Adrenal gland (tissue), 12 donors: ENCODE measurements around the gene FUT8. TPM values are rescaled to one million over a fixed set of nuclear protein-coding genes. Genes with fewer than 3 reads are reported as not detected.

Experiments
- DNase-seq, 7 donors: peaks; one replicate each; pipeline ENCODE4 v3.0.0-alpha.2; 2019 to 2020
- H3K27ac ChIP-seq, 5 donors: fragments of 200-600 bp; sonication (generic) in 4 of 5; 1 replicate in 3 of 5; 2 replicates in 2 of 5; pipeline versions ENCODE4 v1.5.1 to v1.8.0; 2016 to 2020; ENCODE audit warnings: mild to moderate bottlenecking in 1 of 5
- H3K27me3 ChIP-seq: fragments of 200-600 bp; 2 replicates; pipeline ENCODE4 v1.8.0; 2021
- H3K36me3 ChIP-seq, 2 donors: fragments of 200-600 bp; replicated peaks in 1 of 2; 1 replicate in 1 of 2; 2 replicates in 1 of 2; pipeline versions ENCODE4 v1.5.1 to v1.8.0; 2018 to 2022
- H3K4me1 ChIP-seq, 2 donors: fragments of 200-600 bp; replicated peaks in 1 of 2; 1 replicate in 1 of 2; 2 replicates in 1 of 2; pipeline versions ENCODE4 v1.5.1 to v1.8.0; 2018 to 2021
- H3K4me3 ChIP-seq, 4 donors: fragments of 200-600 bp; sonication (generic) in 3 of 4; one replicate each; pipeline ENCODE4 v1.5.1; 2016 to 2018
- H3K9me3 ChIP-seq, 3 donors: fragments of 200-600 bp; sonication (generic) in 1 of 3; replicated peaks in 1 of 3; 1 replicate in 2 of 3; 2 replicates in 1 of 3; pipeline versions ENCODE4 v1.5.1 to v1.8.0; 2016 to 2021
- POLR2A ChIP-seq, 2 donors: fragments of 450-650 bp; IDR thresholded peaks; one replicate each; pipeline ENCODE4 v1.6.1; 2017; ENCODE audit warnings: antibody characterized with exemption in 2 of 2, mild to moderate bottlenecking in 2 of 2, moderate library complexity in 1 of 2
- WGBS, 4 donors: extraction: QIAGEN DNeasy Blood & Tissue Kit in 2 of 4; methylation state at CpG; one replicate each; pipeline versions ENCODE4 v1.1.5 to v1.1.7; 2013 to 2017; 5-methylcytosine and 5-hydroxymethylcytosine counted together
- intact Hi-C, 2 donors: fragments of 100-400 bp; cut with DNase I; formaldehyde crosslinking; loops; one replicate each; pipeline versions ENCODE4 v1.14.1 to v1.15.0; 2022 to 2023
- polyA plus RNA-seq, 3 donors: library from polyadenylated mRNA; stranded (reverse); fragments of 200-250 nt in 2 of 3; fragments of 350-450 nt in 1 of 3; fragmentation: Illumina TruSeq in 1 of 3; extraction: RNeasy Lipid Tissue Mini Kit (QIAGEN cat#74804) in 1 of 3; gene quantifications; one replicate each; pipeline ENCODE4 v1.2.3, GENCODE V29; 2013 to 2014
- total RNA-seq, 9 donors: library from RNA; depleted of rRNA in 4 of 9; stranded (reverse); fragments of >200 nt in 4 of 9; fragments of 120-200 nt in 1 of 9; fragmentation: NEBNext Ultra II Directional in 1 of 9; extraction: Animal tissue kit (Norgen Biotek cat#: 25700) in 1 of 9; gene quantifications; one replicate each; pipeline versions ENCODE4 v1.1.0 to v1.2.4, GENCODE V29; 2013 to 2023
- TF ChIP-seq, protein P1 (sequence below), 6 experiments: fragments of 450-650 bp in 4 of 6; fragments of 200-600 bp in 2 of 6; sonication (generic) in 1 of 6; IDR thresholded peaks; 1 replicate in 5 of 6; 2 replicates in 1 of 6; pipeline versions ENCODE4 v1.5.1 to v1.8.0; 2016 to 2021; ENCODE audit warnings: antibody characterized with exemption in 6 of 6, mild to moderate bottlenecking in 2 of 6, moderate library complexity in 1 of 6
- donor health status: healthy with polysubstance abuse.
- donor health status: Bipolar disorder and iron deficiency.
- donor health status: DM: yes; HTN: yes; CAD: no.
- donor health status: DM: no; HTN: no; CAD: no.
- donor health status: DM: no; HTN: no; CAD: no.
- donor health status: DM: yes; HTN: yes; CAD: no.

FUT8 gene
- total and polyA plus RNA-seq, 12 donors, result 7.8 to 32.1 (median 21.1) TPM

DNA sequence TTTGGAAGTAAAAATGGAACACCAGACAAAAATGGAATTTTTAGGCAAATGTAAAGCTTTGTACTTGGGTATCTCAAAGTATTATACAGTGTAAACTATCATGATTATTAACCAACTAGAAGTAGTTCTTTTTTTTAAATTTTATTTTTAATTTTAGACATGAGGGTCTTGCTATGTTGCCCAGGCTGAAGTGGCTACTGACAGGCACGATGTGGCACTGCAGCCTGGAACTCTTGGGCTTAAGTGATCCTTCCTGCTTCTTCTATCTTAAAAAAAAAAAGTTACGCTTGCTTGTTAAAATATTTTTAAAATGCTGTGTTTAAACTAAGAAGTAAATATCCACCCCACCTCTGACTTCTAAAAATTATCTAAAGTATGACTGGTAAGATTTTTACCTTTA is 1.9 kb upstream of the FUT8 start:
- peak overlapping the region in 1 of 5 donors; percentile 94 for H3K27ac ChIP-seq
- no peaks in the 10 kb centered on the region for H3K9me3 ChIP-seq

DNA sequence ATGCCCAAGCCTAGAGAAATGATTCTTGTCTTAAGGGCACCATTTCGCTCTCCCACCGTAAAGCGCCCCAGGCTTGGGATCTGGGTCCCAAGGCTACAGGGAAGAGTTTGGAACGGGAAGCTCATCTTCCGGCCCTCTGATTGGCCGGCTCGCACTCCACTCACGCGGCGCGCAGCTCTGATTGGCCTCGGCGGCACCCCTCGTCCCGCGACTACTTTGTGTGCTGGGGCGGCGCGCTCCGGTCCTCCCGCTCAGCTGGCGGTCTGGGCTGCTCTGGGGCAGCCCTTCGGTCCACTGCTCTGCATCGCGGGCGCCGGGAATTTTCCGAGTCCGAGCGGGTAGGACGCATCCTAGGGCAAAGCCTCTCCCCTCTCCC is 886 bp upstream of the FUT8 start:
- H3K4me3 ChIP-seq, result peak overlapping the region; percentile 13 to 92 (median 79)
- peaks cover 0 to 15% of the 10 kb centered on the region in 2 donors for H3K4me1 ChIP-seq
- peak; percentile 92 to 96 (median 94) for DNase-seq
- TF ChIP-seq POLR2A (IDR thresholded peaks at IDR 0.05), result peak; percentile 39 to 75
- TF ChIP-seq, protein P1, sequence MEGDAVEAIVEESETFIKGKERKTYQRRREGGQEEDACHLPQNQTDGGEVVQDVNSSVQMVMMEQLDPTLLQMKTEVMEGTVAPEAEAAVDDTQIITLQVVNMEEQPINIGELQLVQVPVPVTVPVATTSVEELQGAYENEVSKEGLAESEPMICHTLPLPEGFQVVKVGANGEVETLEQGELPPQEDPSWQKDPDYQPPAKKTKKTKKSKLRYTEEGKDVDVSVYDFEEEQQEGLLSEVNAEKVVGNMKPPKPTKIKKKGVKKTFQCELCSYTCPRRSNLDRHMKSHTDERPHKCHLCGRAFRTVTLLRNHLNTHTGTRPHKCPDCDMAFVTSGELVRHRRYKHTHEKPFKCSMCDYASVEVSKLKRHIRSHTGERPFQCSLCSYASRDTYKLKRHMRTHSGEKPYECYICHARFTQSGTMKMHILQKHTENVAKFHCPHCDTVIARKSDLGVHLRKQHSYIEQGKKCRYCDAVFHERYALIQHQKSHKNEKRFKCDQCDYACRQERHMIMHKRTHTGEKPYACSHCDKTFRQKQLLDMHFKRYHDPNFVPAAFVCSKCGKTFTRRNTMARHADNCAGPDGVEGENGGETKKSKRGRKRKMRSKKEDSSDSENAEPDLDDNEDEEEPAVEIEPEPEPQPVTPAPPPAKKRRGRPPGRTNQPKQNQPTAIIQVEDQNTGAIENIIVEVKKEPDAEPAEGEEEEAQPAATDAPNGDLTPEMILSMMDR (IDR thresholded peaks at IDR 0.05), result no peak
- H3K36me3 ChIP-seq, result no peaks in the 10 kb centered on the region
- no peaks in the 10 kb centered on the region for H3K9me3 ChIP-seq
- intact Hi-C loops, result loop anchor here (5.0 kb wide), 4 partner anchors 184 to 546 kb away; no protein-coding TSS in a partner anchor
- 0% methylated on average over 8 to 31 of the region's 31 CpGs for WGBS, 4 donors
- no peaks in the 10 kb centered on the region for H3K27me3 ChIP-seq
- peak overlapping the region; percentile 82 to 94 (median 87) for H3K27ac ChIP-seq

More for the DNA sequence above, 1.9 kb upstream of the FUT8 start:
- WGBS, 4 donors, result 94 to 96% (median 95%) methylated on average over 2 of the region's 2 CpGs
- Histone ChIP-seq H3K4me1 (peaks cover 0 to 15% of the 10 kb centered on the region in 2 donors), H3K4me3 (no peak overlapping the region), H3K36me3 (no peaks in the 10 kb centered on the region), H3K27me3 (no peaks in the 10 kb centered on the region)
- no peak for DNase-seq
- TF ChIP-seq, protein P1 (IDR thresholded peaks at IDR 0.05), result no peak
- TF ChIP-seq POLR2A (IDR thresholded peaks at IDR 0.05), result no peak
- intact Hi-C loops, result loop anchor here (5.0 kb wide), 4 partner anchors 183 to 547 kb away; no protein-coding TSS in a partner anchor

DNA sequence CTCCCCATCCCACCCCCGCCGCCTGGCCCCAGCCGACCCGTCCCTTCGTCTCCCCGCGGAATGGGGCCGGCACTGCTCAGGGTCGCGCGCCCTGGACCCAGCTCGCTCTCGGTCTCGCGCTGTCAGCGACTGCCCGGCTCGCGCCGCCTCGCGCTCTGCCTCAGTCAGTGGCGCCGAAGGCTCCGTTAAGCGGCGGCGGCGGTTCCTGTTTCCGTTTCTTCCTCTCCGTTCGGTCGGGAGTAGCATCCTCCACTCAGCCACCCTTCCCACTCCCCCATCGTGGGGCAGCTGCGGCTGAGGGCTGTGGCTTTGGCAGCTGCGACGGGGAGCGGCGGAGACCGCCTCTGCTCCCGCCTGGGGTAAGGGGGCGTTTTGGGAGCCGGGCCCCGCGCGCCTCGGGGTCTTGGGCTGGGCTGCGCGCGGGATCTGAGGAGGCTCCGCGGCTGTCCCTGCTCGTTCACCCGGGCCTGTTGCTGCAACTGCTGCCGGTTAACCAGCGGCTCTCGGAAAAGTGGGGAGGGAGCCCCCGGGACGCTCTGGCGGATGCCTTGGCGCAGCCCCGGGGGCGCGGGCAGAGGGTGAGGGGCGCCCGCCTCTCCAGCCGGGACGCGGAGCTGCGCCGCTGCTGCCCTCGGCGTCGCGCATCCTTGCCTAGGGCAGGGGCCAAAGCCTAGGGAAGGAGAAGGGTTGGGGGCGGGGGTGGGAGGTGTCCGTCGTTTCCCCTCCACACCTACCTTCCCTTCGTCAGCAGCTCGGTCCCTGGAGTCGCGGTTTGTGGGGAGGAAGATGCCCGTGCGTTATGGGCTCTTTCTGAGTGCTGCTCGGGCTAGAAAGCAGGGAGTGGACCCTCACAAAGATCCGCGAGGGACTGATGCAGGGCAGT is 567 bp downstream of the FUT8 start:
- H3K4me1 ChIP-seq, result peaks cover 0 to 15% of the 10 kb centered on the region in 2 donors
- H3K9me3 ChIP-seq, result no peaks in the 10 kb centered on the region
- no peaks in the 10 kb centered on the region for H3K27me3 ChIP-seq
- peak in 6 of 7 donors; percentile 23 to 83 (median 74) for DNase-seq
- TF ChIP-seq, protein P1 (IDR thresholded peaks at IDR 0.05), result no peak
- no peak for TF ChIP-seq POLR2A (IDR thresholded peaks at IDR 0.05)
- H3K27ac ChIP-seq, result peak overlapping the region in 4 of 5 donors; percentile 86 to 94 (median 90)
- H3K36me3 ChIP-seq, result no peaks in the 10 kb centered on the region
- H3K4me3 ChIP-seq, result peak overlapping the region; percentile 46 to 92 (median 76)
- intact Hi-C loops, result loop anchor here (5.0 kb wide), 4 partner anchors 186 to 544 kb away; no protein-coding TSS in a partner anchor
- WGBS, 4 donors, result 0 to 1% (median 0%) methylated on average over 30 to 87 of the region's 87 CpGs

DNA sequence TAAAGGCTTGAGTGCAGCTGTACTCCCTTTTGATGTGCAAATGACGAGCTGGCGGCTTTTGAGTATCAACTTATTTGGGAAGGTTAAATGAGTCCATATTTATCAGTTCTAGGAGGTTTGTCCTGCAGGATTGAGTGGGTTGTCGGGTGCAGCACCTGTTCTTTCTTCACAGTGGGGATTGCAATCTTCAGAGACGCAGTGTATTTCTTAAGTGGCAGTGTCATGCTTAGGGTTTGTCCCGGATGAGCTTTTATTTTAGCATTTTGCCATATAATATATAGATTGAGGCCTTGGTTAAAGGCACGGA is 1.2 kb downstream of the FUT8 start:
- Histone ChIP-seq H3K4me1 (peaks cover 0 to 15% of the 10 kb centered on the region in 2 donors), H3K27me3 (no peaks in the 10 kb centered on the region), H3K27ac (peak overlapping the region in 2 of 5 donors; percentile 93 to 94), H3K9me3 (no peaks in the 10 kb centered on the region), H3K4me3 (peak overlapping the region; percentile 46 to 92 (median 76)), H3K36me3 (no peaks in the 10 kb centered on the region)
- DNase-seq, result no peak
- WGBS, 4 donors, result 20 to 29% (median 24%) methylated on average over 6 of the region's 6 CpGs
- TF ChIP-seq POLR2A (IDR thresholded peaks at IDR 0.05), result no peak
- intact Hi-C loops, result loop anchor here (5.0 kb wide), 4 partner anchors 186 to 544 kb away; no protein-coding TSS in a partner anchor
